Mucosa of descending colon (tissue), 3 donors: ENCODE results near the gene CAPZA1. TPM values are rescaled to one million over a fixed set of nuclear protein-coding genes. Genes with fewer than 3 reads are reported as not detected.

ENCODE experiments used
- ATAC-seq: fragments of 200-7000 bp; cut with Tn5 transposase; one replicate; pipeline ENCODE4 v1.9.1; 2020; ENCODE audit warnings: mild to moderate bottlenecking, moderate library complexity
- DNase-seq, 3 donors: peaks; one replicate each; pipeline ENCODE4 v3.0.0-alpha.2; 2020
- H3K36me3 ChIP-seq: fragments of 200-600 bp; one replicate; pipeline ENCODE4 v1.8.0; 2021; ENCODE audit warnings: low read depth, mild to moderate bottlenecking
- H3K4me1 ChIP-seq: fragments of 200-600 bp; one replicate; pipeline ENCODE4 v1.8.0; 2021; ENCODE audit warnings: low read depth, mild to moderate bottlenecking
- H3K4me3 ChIP-seq: fragments of 200-600 bp; one replicate; pipeline ENCODE4 v1.8.0; 2021; ENCODE audit warnings: mild to moderate bottlenecking
- H3K9me3 ChIP-seq: fragments of 200-600 bp; one replicate; pipeline ENCODE4 v1.8.0; 2021; ENCODE audit warnings: mild to moderate bottlenecking
- CTCF ChIP-seq: fragments of 200-600 bp; IDR thresholded peaks from one replicate; pipeline ENCODE4 v1.8.0; 2022; ENCODE audit warnings: antibody characterized with exemption, mild to moderate bottlenecking
- intact Hi-C, 2 donors: fragments of 100-400 bp; cut with DNase I in 1 of 2; cut with micrococcal nuclease in 1 of 2; formaldehyde crosslinking; loops; one replicate each; pipeline versions ENCODE4 v1.11.0 to v1.11.1; 2022; cut with DNase I, micrococcal nuclease
- total RNA-seq, 3 donors: library from RNA; stranded (reverse); fragmentation: NEBNext Ultra II Directional in 2 of 3; extraction: Animal tissue kit (Norgen Biotek cat#: 25700) in 2 of 3; gene quantifications; one replicate each; pipeline versions ENCODE4 v1.2.1 to v1.2.4, GENCODE V29; 2021 to 2023
- donor health status: DM: no; HTN: no; CAD: no; lungs with moderate emphysema.
- donor health status: DM: no; HTN: no; CAD: no.
- donor health status: DM: no; HTN: yes; CAD: no.

The CAPZA1 gene
- total RNA-seq, 3 donors from 2014 or later: 106 to 175 (median 156) TPM

- Histone ChIP-seq H3K9me3 (no peaks in the 10 kb centered on the region), H3K4me3 (no peak overlapping the region), H3K36me3 (peaks cover 4% of the 10 kb centered on the region), H3K4me1 (no peaks in the 10 kb centered on the region)
- TF ChIP-seq CTCF: no peak
- DNase-seq (no peak), ATAC-seq (no peak)
- intact Hi-C loops: no loop called here
These were observed 73.0 kb downstream of the CAPZA1 start for GRCh38 chr1:112692681-112693080.

- Histone ChIP-seq H3K4me3 (no peak overlapping the region), H3K9me3 (no peaks in the 10 kb centered on the region), H3K4me1 (peaks cover 8% of the 10 kb centered on the region), H3K36me3 (peaks cover 4% of the 10 kb centered on the region)
- TF ChIP-seq CTCF: no peak
- ATAC-seq (no peak), DNase-seq (no peak)
- intact Hi-C loops: no loop called here
These were observed 74.2 kb downstream of the CAPZA1 start for GRCh38 chr1:112693821-112694220.

- intact Hi-C loops: no loop called here
- ATAC-seq (no peak), DNase-seq (no peak)
- peaks cover 14% of the 10 kb centered on the region for H3K4me1 ChIP-seq
- TF ChIP-seq CTCF: no peak
- no peaks in the 10 kb centered on the region for H3K9me3 ChIP-seq
- no peak overlapping the region for H3K4me3 ChIP-seq
- H3K36me3 ChIP-seq: peaks cover 4% of the 10 kb centered on the region
These were observed 74.8 kb downstream of the CAPZA1 start for GRCh38 chr1:112694363-112694929.

GRCh38 chr1:112695276-112695675 lies 75.6 kb downstream of the CAPZA1 start:
- intact Hi-C loops: no loop called here
- peaks cover 4% of the 10 kb centered on the region for H3K36me3 ChIP-seq

GRCh38 chr1:112696578-112697314 lies 77.1 kb downstream of the CAPZA1 start:
- Histone ChIP-seq H3K4me3 (no peak overlapping the region), H3K9me3 (no peaks in the 10 kb centered on the region), H3K4me1 (peaks cover 37% of the 10 kb centered on the region), H3K36me3 (peaks cover 4% of the 10 kb centered on the region)
- no peak for TF ChIP-seq CTCF
- intact Hi-C loops: no loop called here
- DNase-seq (no peak), ATAC-seq (no peak)

More at GRCh38 chr1:112695276-112695675, 75.6 kb downstream of the CAPZA1 start:
- Histone ChIP-seq H3K9me3 (no peaks in the 10 kb centered on the region), H3K4me1 (peaks cover 22% of the 10 kb centered on the region), H3K4me3 (no peak overlapping the region)
- TF ChIP-seq CTCF: no peak
- no peak for ATAC-seq
- DNase-seq: no peak
